B cell (primary cell): Measurements from ENCODE around the gene TBCB. TPM values are rescaled to one million over a fixed set of nuclear protein-coding genes. Genes with fewer than 3 reads are reported as not detected.
"Not testable (repeated sequence)": the region's sequence is repeated elsewhere in the genome, so short reads cannot be mapped to it uniquely, and the experiment has no call there.

Experiments used
- ATAC-seq: fragments of 200-7000 bp; cut with Tn5 transposase; one replicate; pipeline ENCODE4 v1.10.0; 2021; ENCODE audit warnings: low read depth, mild to moderate bottlenecking, moderate number of reproducible peaks, moderate library complexity
- CTCF ChIA-PET: fragments of 350-600 bp; sonication (Branson Sonifier 250); formaldehyde crosslinking; loops from one replicate; lab custom pipeline; 2021; ENCODE audit warnings: antibody characterized with exemption, inconsistent platforms; lab: Charles Lee
- POLR2A ChIA-PET: fragments of 350-600 bp; sonication (Branson Sonifier 250); formaldehyde crosslinking; loops from one replicate; lab custom pipeline; 2021; ENCODE audit warnings: antibody characterized with exemption; lab: Charles Lee
- DNase-seq: peaks from one replicate; pipeline ENCODE4 v3.0.0; 2013
- H2AFZ ChIP-seq: 2 replicates; pipeline ENCODE4 v1.6.1; 2012; ENCODE audit warnings: mild to moderate bottlenecking, low read depth, low read length; ENCODE audit not compliant: insufficient read depth, poor library complexity, severe bottlenecking
- H3K27ac ChIP-seq, 2 donors: 1 replicate in 1 of 2; 2 replicates in 1 of 2; pipeline ENCODE4 v1.5.1; 2012 to 2013; ENCODE audit warnings: low read length in 2 of 2, mild to moderate bottlenecking in 2 of 2, moderate library complexity in 1 of 2
- H3K27me3 ChIP-seq, 4 experiments: fragments of 200-600 bp in 1 of 4; sonication (generic) in 1 of 4; replicated peaks in 1 of 4; 1 replicate in 2 of 4; 2 replicates in 2 of 4; pipeline versions ENCODE4 v1.6.1 to v1.7.0; 2013 to 2016; ENCODE audit warnings: low read length in 3 of 4, mild to moderate bottlenecking in 2 of 4, mixed read lengths in 1 of 4, moderate library complexity in 1 of 4; ENCODE audit not compliant: insufficient read depth in 4 of 4, control insufficient read depth in 3 of 4; ENCODE audit errors: control extremely low read depth in 1 of 4
- H3K36me3 ChIP-seq, 2 experiments: replicated peaks in 1 of 2; 1 replicate in 1 of 2; 2 replicates in 1 of 2; pipeline versions ENCODE4 v1.6.1 to v1.7.1; 2013; ENCODE audit warnings: low read length in 1 of 2; ENCODE audit not compliant: insufficient read depth in 2 of 2, control insufficient read depth in 1 of 2; ENCODE audit errors: control extremely low read depth in 1 of 2, extremely low read depth in 1 of 2
- H3K4me1 ChIP-seq, 2 donors: fragments of 200-600 bp in 1 of 2; sonication (generic) in 1 of 2; 1 replicate in 1 of 2; 2 replicates in 1 of 2; pipeline versions ENCODE4 v1.5.1 to v1.6.1; 2013 to 2017; ENCODE audit warnings: low read length in 2 of 2; ENCODE audit not compliant: control insufficient read depth in 2 of 2, insufficient read depth in 2 of 2
- H3K4me2 ChIP-seq: replicated peaks from 2 replicates; pipeline ENCODE3; 2012; ENCODE audit warnings: mild to moderate bottlenecking, low read depth, low read length; ENCODE audit not compliant: poor library complexity, severe bottlenecking
- H3K4me3 ChIP-seq, 5 experiments: fragments of 200-600 bp in 1 of 5; sonication (generic) in 1 of 5; 1 replicate in 3 of 5; 2 replicates in 2 of 5; pipeline versions ENCODE4 v1.5.1 to v1.7.0; 2011 to 2016; ENCODE audit warnings: low read length in 4 of 5, mild to moderate bottlenecking in 4 of 5, low read depth in 2 of 5, control low read depth in 1 of 5, moderate library complexity in 1 of 5; ENCODE audit not compliant: insufficient read depth in 1 of 5; ENCODE audit errors: control extremely low read depth in 1 of 5, extremely low read depth in 1 of 5
- H3K79me2 ChIP-seq: fragments of 200-600 bp; sonication (generic); one replicate; pipeline ENCODE4 v1.6.0; 2016; ENCODE audit warnings: low read length; ENCODE audit not compliant: control insufficient read depth, insufficient read depth
- H3K9ac ChIP-seq: fragments of 200-600 bp; sonication (generic); 2 replicates; pipeline ENCODE4 v1.6.1; 2017; ENCODE audit warnings: mild to moderate bottlenecking, low read length, moderate library complexity
- H3K9me3 ChIP-seq, 3 donors: one replicate each; pipeline versions ENCODE4 v1.6.1 to v1.7.1; 2013; ENCODE audit warnings: low read length in 2 of 3; ENCODE audit not compliant: control insufficient read depth in 2 of 3, insufficient read depth in 1 of 3; ENCODE audit errors: control extremely low read depth in 1 of 3
- H4K20me1 ChIP-seq: 2 replicates; pipeline ENCODE4 v1.6.0; 2012; ENCODE audit warnings: mild to moderate bottlenecking, low read length; ENCODE audit not compliant: insufficient read depth, control insufficient read depth, poor library complexity, severe bottlenecking
- H3K27ac Mint-ChIP-seq: one replicate; pipeline ENCODE4 v1.8.0; 2021; ENCODE audit warnings: mixed read lengths
- H3K27me3 Mint-ChIP-seq: one replicate; pipeline ENCODE4 v1.8.0; 2021; ENCODE audit warnings: mixed read lengths
- H3K4me1 Mint-ChIP-seq: one replicate; pipeline ENCODE4 v1.8.0; 2021; ENCODE audit warnings: mixed read lengths
- H3K4me3 Mint-ChIP-seq: one replicate; pipeline ENCODE4 v1.8.0; 2021; ENCODE audit warnings: mixed read lengths
- H3K9me3 Mint-ChIP-seq: one replicate; pipeline ENCODE4 v1.8.0; 2022; ENCODE audit warnings: mixed read lengths; ENCODE audit not compliant: insufficient read depth
- CTCF ChIP-seq: fragments of 200-600 bp; IDR thresholded peaks from one replicate; pipeline ENCODE4 v1.8.0; 2022; ENCODE audit warnings: antibody characterized with exemption, mild to moderate bottlenecking
- EZH2 ChIP-seq: IDR thresholded peaks from 2 replicates; pipeline ENCODE4 v1.6.1; 2012; ENCODE audit warnings: borderline replicate concordance, low read depth, mild to moderate bottlenecking, moderate library complexity, low read length; ENCODE audit not compliant: insufficient read depth, poor library complexity, severe bottlenecking
- WGBS: methylation state at CpG from one replicate; pipeline ENCODE4 v1.1.5; 2013; ENCODE audit warnings: missing lambda C conversion rate; ENCODE audit not compliant: insufficient coverage; 5-methylcytosine and 5-hydroxymethylcytosine counted together
- intact Hi-C: fragments of 100-400 bp; cut with micrococcal nuclease; formaldehyde crosslinking; loops from one replicate; pipeline ENCODE4 v1.10.0; 2022
- polyA plus RNA-seq: library from polyadenylated mRNA; depleted of rRNA; stranded (reverse); fragments of >200 nt; gene quantifications from 2 replicates; pipeline ENCODE4 v1.2.3, GENCODE V29; 2012
- total RNA-seq, 2 donors: library from RNA; stranded (reverse); fragments of 120-200 nt in 1 of 2; gene quantifications; 1 replicate in 1 of 2; 2 replicates in 1 of 2; pipeline versions ENCODE4 v1.2.3 to v1.2.4, GENCODE V29; 2013 to 2022

The TBCB gene
- total and polyA plus RNA-seq, 2 donors (not counting 1 experiment from before 2014, with no cell fraction given): 148 to 187 TPM

DNA sequence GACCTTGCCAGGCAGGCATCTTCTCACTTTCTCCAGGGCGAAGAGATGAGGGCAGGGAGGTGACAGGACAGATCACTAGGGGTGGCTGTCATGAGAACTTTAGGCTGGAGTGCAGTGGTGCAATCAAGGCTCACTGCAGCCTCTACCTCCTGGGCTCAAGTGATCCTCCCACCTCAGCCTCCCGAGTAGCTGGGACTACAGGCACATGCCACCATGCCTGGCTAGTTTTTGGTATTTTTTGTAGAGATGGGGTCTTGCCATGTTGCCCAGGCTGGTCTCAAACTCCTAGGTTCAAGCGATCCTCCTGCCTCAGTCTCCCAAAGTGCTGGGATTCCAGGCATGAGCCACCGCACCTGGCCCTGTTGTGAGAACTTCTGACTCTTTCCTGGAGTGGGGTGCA, 19.6 kb downstream of the TBCB start:
- H3K27ac ChIP-seq, H3K27ac Mint-ChIP-seq, H3K4me2 ChIP-seq, intact Hi-C loops, H3K4me3 ChIP-seq, H4K20me1 ChIP-seq, POLR2A ChIA-PET, H3K79me2 ChIP-seq, H3K4me3 Mint-ChIP-seq, H3K9ac ChIP-seq, CTCF ChIA-PET, H3K9me3 ChIP-seq, H3K27me3 Mint-ChIP-seq, H2AFZ ChIP-seq, H3K36me3 ChIP-seq, ATAC-seq, DNase-seq, H3K4me1 Mint-ChIP-seq, H3K27me3 ChIP-seq, H3K9me3 Mint-ChIP-seq: not testable (repeated sequence)
- 100% methylated on average over 2 of the region's 4 CpGs for WGBS
- H3K4me1 ChIP-seq: peaks cover 0 to 18% of the 10 kb centered on the region in 2 donors

DNA sequence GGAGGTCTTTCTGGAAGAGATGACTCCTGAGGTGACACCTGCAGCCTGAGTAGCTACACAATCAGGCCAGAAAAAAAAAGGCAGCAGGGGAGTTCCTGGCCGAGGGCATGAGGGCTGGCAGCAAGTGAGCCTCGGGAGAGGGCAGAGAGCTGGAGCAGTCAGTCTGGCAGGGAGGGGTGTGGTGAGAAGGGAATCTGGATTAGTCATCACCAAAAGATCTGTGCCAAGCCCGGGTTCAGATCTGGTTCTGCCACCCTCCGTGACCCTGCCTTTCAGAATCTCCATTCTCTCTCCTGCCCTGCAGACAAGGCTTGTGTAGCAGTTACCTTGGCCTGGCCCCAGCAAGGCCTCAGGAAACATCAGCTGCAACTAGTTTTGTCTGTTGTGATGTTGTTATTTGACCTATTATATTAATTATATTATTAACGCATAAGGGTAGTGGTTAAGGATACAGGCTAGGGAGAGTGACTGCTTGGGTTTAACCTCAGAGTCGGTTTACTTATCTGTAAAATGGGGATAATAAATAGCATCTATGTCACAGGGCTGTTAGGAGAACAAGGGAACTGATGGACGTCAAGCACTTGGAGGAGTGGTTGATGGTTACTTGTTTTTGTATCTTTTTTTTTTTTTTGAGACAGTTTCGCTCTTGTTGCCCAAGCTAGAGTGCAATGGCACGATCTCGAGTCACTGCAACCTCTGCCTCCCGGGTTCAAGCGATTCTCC, 21.9 kb downstream of the TBCB start:
- no peak overlapping the region for H3K4me2 ChIP-seq
- Mint-ChIP-seq H3K4me3 (no peak overlapping the region), H3K9me3 (no peaks in the 10 kb centered on the region), H3K27me3 (no peaks in the 10 kb centered on the region), H3K4me1 (peaks cover 13% of the 10 kb centered on the region), H3K27ac (no peak overlapping the region)
- H3K27me3 ChIP-seq: no peaks in the 10 kb centered on the region
- no peaks in the 10 kb centered on the region for H3K36me3 ChIP-seq
- WGBS: 85% methylated on average over 7 of the region's 12 CpGs
- ATAC-seq: no peak
- intact Hi-C loops: no loop called here
- no peak overlapping the region for H2AFZ ChIP-seq
- H3K9ac ChIP-seq: no peak overlapping the region
- no peak overlapping the region for H3K4me3 ChIP-seq
- CTCF ChIA-PET: interaction anchor here (0.8 to 5.6 kb wide), 2 partner anchors 9 to 32 kb away, joined by 3 to 49 read pairs; no protein-coding TSS in a partner anchor
- TF ChIP-seq EZH2 (no peak), CTCF (no peak)
- peaks cover 20% of the 10 kb centered on the region for H3K79me2 ChIP-seq
- POLR2A ChIA-PET: interaction anchor here (0.6 to 3.9 kb wide), 2 partner anchors 9 to 205 kb away, joined by 5 to 33 read pairs; no protein-coding TSS in a partner anchor
- peaks cover 0 to 5% (median 0%) of the 10 kb centered on the region in 3 donors for H3K9me3 ChIP-seq
- peaks cover 10% of the 10 kb centered on the region for H4K20me1 ChIP-seq
- H3K4me1 ChIP-seq: peaks cover 4 to 14% of the 10 kb centered on the region in 2 donors
- no peak overlapping the region for H3K27ac ChIP-seq
- DNase-seq: no peak
